GM12878 (cell line): ENCODE results near the gene NUDT14. TPM values are rescaled to one million over a fixed set of nuclear protein-coding genes. Genes with fewer than 3 reads are reported as not detected.

Source experiments
- ATAC-seq: fragments of 200-7000 bp; cut with Tn5 transposase; 3 replicates; pipeline ENCODE4 v1.9.1; 2020; ENCODE audit warnings: mild to moderate bottlenecking, moderate library complexity
- BruUV-seq: library from RNA; stranded (reverse); fragments of 400-500 nt; replicated peaks from 2 replicates; lab custom pipeline; 2021; lab: Mats Ljungman, UMichigan
- CTCF ChIA-PET: fragments of 300-600 bp; sonication (Branson Sonifier 250); formaldehyde crosslinking; extraction: SDS; loops from one replicate; lab custom pipeline; 2021; ENCODE audit warnings: inconsistent platforms; lab: Yijun Ruan, JAX
- POLR2A ChIA-PET: fragments of 350-600 bp; formaldehyde crosslinking; extraction: SDS; loops from one replicate; lab custom pipeline; 2021; ENCODE audit warnings: inconsistent platforms; lab: Charles Lee
- RAD21 ChIA-PET: fragments of 300-600 bp; sonication (Branson Sonifier 250); formaldehyde crosslinking; loops from one replicate; lab custom pipeline; 2023; ENCODE audit warnings: antibody characterized with exemption; ENCODE audit not compliant: unreplicated experiment; lab: Charles Lee
- SMC1A ChIA-PET: fragments of 300-600 bp; sonication (Branson Sonifier 250); formaldehyde crosslinking; loops from one replicate; lab custom pipeline; 2023; ENCODE audit not compliant: unreplicated experiment, uncharacterized antibody; lab: Charles Lee
- DNase-seq: peaks from one replicate; pipeline ENCODE4 v3.0.0-alpha.2; 2011; ENCODE audit warnings: low read depth, low spot score
- FAIRE-seq: peaks from 3 replicates; lab custom pipeline; 2011; peaks lifted over from hg19 to GRCh38; lab: Jason Lieb, UNC
- H2AFZ ChIP-seq: 2 replicates; pipeline ENCODE4 v1.6.0; 2011; ENCODE audit warnings: low read depth, low read length, control low read depth; ENCODE audit not compliant: control insufficient read depth
- H3K27ac ChIP-seq: 2 replicates; pipeline ENCODE4 v1.5.1; 2011; ENCODE audit warnings: control low read depth; ENCODE audit not compliant: control insufficient read depth, insufficient read depth
- H3K27me3 ChIP-seq, 2 experiments: replicated peaks in 1 of 2; 2 replicates each; pipeline versions ENCODE4 v1.6.0 to v1.6.1; 2011; ENCODE audit warnings: low read length in 1 of 2; ENCODE audit not compliant: control insufficient read depth in 2 of 2, insufficient read depth in 2 of 2
- H3K36me3 ChIP-seq, 2 experiments: 2 replicates each; pipeline ENCODE4 v1.5.1; 2011; ENCODE audit warnings: low read length in 1 of 2; ENCODE audit not compliant: control insufficient read depth in 2 of 2, insufficient read depth in 2 of 2
- H3K4me1 ChIP-seq: 2 replicates; pipeline ENCODE4 v1.6.1; 2011; ENCODE audit warnings: mild to moderate bottlenecking, low read length, moderate library complexity, mixed read lengths; ENCODE audit not compliant: control insufficient read depth, insufficient read depth
- H3K4me2 ChIP-seq: 2 replicates; pipeline ENCODE4 v1.6.0; 2011; ENCODE audit warnings: control low read depth; ENCODE audit not compliant: control insufficient read depth, insufficient read depth
- H3K4me3 ChIP-seq: fragments of 200-600 bp; sonication (generic); 2 replicates; pipeline ENCODE4 v1.5.1; 2016
- H3K79me2 ChIP-seq: 2 replicates; pipeline ENCODE4 v1.6.0; 2011; ENCODE audit warnings: low read length; ENCODE audit not compliant: control insufficient read depth, insufficient read depth
- H3K9ac ChIP-seq: 2 replicates; pipeline ENCODE4 v1.8.0; 2011; ENCODE audit warnings: low read length, control low read depth, mixed read lengths; ENCODE audit not compliant: control insufficient read depth, insufficient read depth
- H3K9me3 ChIP-seq: replicated peaks from 3 replicates; pipeline ENCODE4 v1.5.1; 2011; ENCODE audit warnings: mild to moderate bottlenecking, low read length; ENCODE audit not compliant: control insufficient read depth, insufficient read depth
- H4K20me1 ChIP-seq: 2 replicates; pipeline ENCODE4 v1.6.0; 2011; ENCODE audit not compliant: control insufficient read depth, insufficient read depth
- MLLT1 ChIP-seq: fragments of 450-650 bp; IDR thresholded peaks from 2 replicates; pipeline ENCODE4 v1.6.1; 2016; ENCODE audit warnings: mild to moderate bottlenecking
- MXI1 ChIP-seq: fragments of 150-350 bp; IDR thresholded peaks from 2 replicates; pipeline ENCODE4 v1.6.1; 2011; ENCODE audit warnings: low read depth, mild to moderate bottlenecking, inconsistent platforms, low read length, improper control_type of control experiment
- REST ChIP-seq: IDR thresholded peaks from 2 replicates; pipeline ENCODE4 v1.6.1; 2012; ENCODE audit warnings: mild to moderate bottlenecking, low read depth, low read length
- SUPT20H ChIP-seq: IDR thresholded peaks from 2 replicates; pipeline ENCODE4 v1.6.1; 2011; ENCODE audit warnings: low read depth, mild to moderate bottlenecking, low read length, moderate library complexity, borderline replicate concordance; ENCODE audit not compliant: control insufficient read depth
- whole genome bisulfite sequencing: methylation state at CpG from one replicate; pipeline ENCODE4 v1.1.6; 2016; ENCODE audit warnings: low lambda C conversion rate; ENCODE audit not compliant: insufficient replicate concordance, insufficient coverage; ENCODE audit errors: missing lambda C conversion rate; 5-methylcytosine and 5-hydroxymethylcytosine counted together
- in situ Hi-C: fragments of 300-500 bp; cut with MboI; formaldehyde crosslinking; loops from 9 replicates; pipeline ENCODE4 v1.14.3; 2018; ENCODE audit warnings: mixed read lengths
- intact Hi-C: fragments of 100-400 bp; cut with micrococcal nuclease; formaldehyde crosslinking; loops from one replicate; pipeline ENCODE4 v1.14.2; 2022; ENCODE audit not compliant: unreplicated experiment
- polyA plus RNA-seq, 11 experiments: library from polyadenylated mRNA; depleted of rRNA in 4 of 11; unstranded in 6 of 11; stranded (reverse) in 5 of 11; fragments of >200 nt; fragmentation: Nextera tagmentation in 4 of 11; fragmentation: Illumina TruSeq in 1 of 11; extraction: Ambion mirVana in 4 of 11; extraction: Trizol in 1 of 11; gene quantifications; 1 replicate in 1 of 11; 2 replicates in 10 of 11; pipeline versions ENCODE4 v1.2.1 to v1.2.3, GENCODE V29; 2011 to 2016; ENCODE audit warnings: inconsistent platforms in 2 of 11, missing spikeins in 2 of 11, low read depth in 1 of 11
- total RNA-seq, 4 experiments: library from RNA; depleted of rRNA in 3 of 4; stranded (reverse); fragments of >200 nt in 3 of 4; fragmentation: Illumina TruSeq in 1 of 4; extraction: Trizol in 1 of 4; gene quantifications; 2 replicates each; pipeline versions ENCODE4 v1.2.1 to v1.2.3, GENCODE V29; 2013 to 2021

The NUDT14 gene
- total and polyA plus RNA-seq, 10 of the 15 experiments (the other 5 are each of a cell fraction or from before 2014, with no cell fraction given): 0.62 to 6.8 (median 4.3) TPM; not detected in 1

- BruUV-seq: no TSS peak
- no peaks in the 10 kb centered on the region for H4K20me1 ChIP-seq
- ChIA-PET RAD21 (interaction anchor here (0.5 kb wide), 1 partner anchor 44 kb away, joined by 3 read pairs; no protein-coding TSS in a partner anchor), CTCF (no interaction called here), POLR2A (no interaction called here), SMC1A (no interaction called here)
- in situ Hi-C loops: no loop called here
- ATAC-seq (peak; percentile 64), DNase-seq (no peak), FAIRE-seq (no peak)
- WGBS: 17% methylated on average over 29 of the region's 32 CpGs
- H3K27me3 ChIP-seq: no peaks in the 10 kb centered on the region; a peak in 2 of 4 replicates
- H3K4me3 ChIP-seq: no peak overlapping the region
- TF ChIP-seq REST (no peak), MLLT1 (no peak), MXI1 (no peak), SUPT20H (no peak)
- no peaks in the 10 kb centered on the region for H3K36me3 ChIP-seq
- no peak overlapping the region for H2AFZ ChIP-seq
- no peak overlapping the region for H3K9ac ChIP-seq
- peaks cover 3% of the 10 kb centered on the region; the same call in 1 of the 2 replicates for H3K4me1 ChIP-seq
- H3K79me2 ChIP-seq: no peaks in the 10 kb centered on the region
- H3K4me2 ChIP-seq: no peak overlapping the region
- no peaks in the 10 kb centered on the region for H3K9me3 ChIP-seq
- intact Hi-C loops: no loop called here
- H3K27ac ChIP-seq: no peak overlapping the region
Observed at GRCh38 chr14:105173901-105174894, 6.9 kb downstream of the NUDT14 start.
